Ectodermal cell (in vitro differentiated cells): Measurements from ENCODE around the gene KMT2E.

ENCODE experiments used
- H3K27ac ChIP-seq: 2 replicates; pipeline ENCODE4 v1.7.0; 2013; ENCODE audit warnings: mild to moderate bottlenecking, low read depth, low read length; ENCODE audit not compliant: insufficient read depth, poor library complexity, severe bottlenecking
- H3K27me3 ChIP-seq: 2 replicates; pipeline ENCODE4 v1.7.0; 2013; ENCODE audit warnings: mild to moderate bottlenecking, low read length; ENCODE audit not compliant: insufficient read depth, control insufficient read depth, poor library complexity, severe bottlenecking
- H3K36me3 ChIP-seq: one replicate; pipeline ENCODE4 v1.7.0; 2013; ENCODE audit warnings: low read length; ENCODE audit not compliant: control insufficient read depth, insufficient read depth
- H3K4me1 ChIP-seq: one replicate; pipeline ENCODE4 v1.7.0; 2013; ENCODE audit warnings: low read length; ENCODE audit not compliant: control insufficient read depth, insufficient read depth
- H3K4me3 ChIP-seq: 2 replicates; pipeline ENCODE4 v1.7.0; 2013; ENCODE audit warnings: low read depth, low read length, control low read depth; ENCODE audit not compliant: insufficient read depth
- H3K9me3 ChIP-seq: 2 replicates; pipeline ENCODE4 v1.7.0; 2013; ENCODE audit warnings: mild to moderate bottlenecking, low read length, moderate library complexity; ENCODE audit not compliant: control insufficient read depth
- WGBS, 2 experiments: methylation state at CpG; one replicate each; pipeline ENCODE4 v1.1.7; 2013; ENCODE audit warnings: missing lambda C conversion rate in 2 of 2; 5-methylcytosine and 5-hydroxymethylcytosine counted together

Gene KMT2E

DNA sequence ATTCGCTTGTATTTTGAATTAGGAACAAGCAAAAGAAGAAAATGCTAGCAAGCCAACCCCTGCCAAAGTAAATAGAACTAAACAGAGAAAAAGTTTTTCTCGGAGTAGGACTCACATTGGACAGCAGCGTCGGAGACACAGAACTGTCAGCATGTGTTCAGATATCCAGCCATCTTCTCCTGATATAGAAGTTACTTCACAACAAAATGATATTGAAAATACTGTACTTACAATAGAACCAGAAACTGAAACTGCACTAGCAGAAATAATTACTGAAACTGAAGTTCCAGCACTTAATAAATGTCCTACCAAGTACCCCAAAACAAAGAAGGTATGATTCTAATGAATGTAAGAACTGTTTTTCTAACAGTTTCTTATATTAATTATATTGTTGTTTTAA lies 87.9 kb downstream of the KMT2E start:
- H3K4me3 ChIP-seq: no peak overlapping the region
- WGBS, 2 experiments: 96 to 98% methylated on average over 3 to 4 of the region's 4 CpGs
- H3K9me3 ChIP-seq: no peaks in the 10 kb centered on the region
- H3K4me1 ChIP-seq: no peaks in the 10 kb centered on the region
- no peak overlapping the region for H3K27ac ChIP-seq
- peaks cover 32% of the 10 kb centered on the region for H3K36me3 ChIP-seq
- H3K27me3 ChIP-seq: no peaks in the 10 kb centered on the region

DNA sequence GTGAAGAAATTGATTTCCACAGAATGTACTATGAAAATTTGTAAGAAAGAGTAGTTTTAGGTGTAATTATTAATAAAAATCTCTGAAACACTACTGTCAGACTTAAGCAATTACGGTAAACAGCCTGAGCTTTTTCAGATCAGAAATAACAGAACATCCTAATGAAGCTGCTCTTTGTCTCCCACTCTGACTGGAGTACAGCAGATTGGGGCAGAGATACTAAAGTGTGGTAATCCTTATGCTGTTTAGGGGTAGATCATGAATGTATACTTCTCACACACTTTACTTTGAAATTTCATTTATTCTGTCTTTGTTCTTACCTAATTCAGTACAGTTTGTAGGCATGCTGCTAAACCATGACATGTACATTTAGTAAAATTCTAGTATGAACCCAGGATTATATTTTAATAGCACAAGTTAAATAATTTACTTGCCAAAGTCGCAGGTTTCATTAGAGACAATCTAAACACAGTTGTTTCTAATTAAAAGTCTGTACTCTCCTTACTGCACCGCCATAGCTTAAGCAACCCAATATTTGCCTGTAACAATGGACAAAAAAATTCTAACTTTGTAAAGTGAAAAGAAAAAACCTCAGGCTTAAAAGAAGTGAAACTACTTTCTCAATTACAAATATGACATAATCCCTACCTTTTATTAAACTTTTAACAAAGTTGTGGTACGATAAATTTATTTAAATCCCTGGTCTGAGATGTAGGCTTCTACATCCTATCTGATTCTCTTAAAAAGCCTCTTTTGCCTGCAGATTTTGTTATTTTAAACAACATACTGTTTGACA lies 88.8 kb downstream of the KMT2E start:
- Histone ChIP-seq H3K4me3 (no peak overlapping the region), H3K27me3 (no peaks in the 10 kb centered on the region), H3K36me3 (peaks cover 37% of the 10 kb centered on the region), H3K4me1 (no peaks in the 10 kb centered on the region), H3K27ac (no peak overlapping the region), H3K9me3 (no peaks in the 10 kb centered on the region)
- 95 to 100% methylated on average over 3 to 4 of the region's 4 CpGs for WGBS, 2 experiments

- Histone ChIP-seq H3K4me3 (no peak overlapping the region), H3K36me3 (peaks cover 59% of the 10 kb centered on the region), H3K27me3 (no peaks in the 10 kb centered on the region), H3K9me3 (no peaks in the 10 kb centered on the region), H3K4me1 (no peaks in the 10 kb centered on the region), H3K27ac (no peak overlapping the region)
- 90 to 96% methylated on average over 2 of the region's 2 CpGs for WGBS, 2 experiments
These were observed 91.6 kb downstream of the KMT2E start for GRCh38 chr7:105105579-105105978.

- 84 to 96% methylated on average over 4 to 6 of the region's 6 CpGs for WGBS, 2 experiments
- no peak overlapping the region for H3K27ac ChIP-seq
- no peaks in the 10 kb centered on the region for H3K9me3 ChIP-seq
- peaks cover 65% of the 10 kb centered on the region for H3K36me3 ChIP-seq
- H3K27me3 ChIP-seq: no peaks in the 10 kb centered on the region
- no peaks in the 10 kb centered on the region for H3K4me1 ChIP-seq
- H3K4me3 ChIP-seq: no peak overlapping the region
These were observed 92.5 kb downstream of the KMT2E start for GRCh38 chr7:105106473-105106872.

- Histone ChIP-seq H3K4me3 (no peak overlapping the region), H3K9me3 (no peaks in the 10 kb centered on the region), H3K4me1 (no peaks in the 10 kb centered on the region), H3K36me3 (peaks cover 68% of the 10 kb centered on the region), H3K27ac (no peak overlapping the region), H3K27me3 (no peaks in the 10 kb centered on the region)
- WGBS, 2 experiments: 95% methylated on average over 9 of the region's 9 CpGs
These were observed 93.5 kb downstream of the KMT2E start for GRCh38 chr7:105107458-105107857.

- no peak overlapping the region for H3K4me3 ChIP-seq
- no peaks in the 10 kb centered on the region for H3K9me3 ChIP-seq
- 93 to 96% methylated on average over 11 of the region's 11 CpGs for WGBS, 2 experiments
- no peak overlapping the region for H3K27ac ChIP-seq
- no peaks in the 10 kb centered on the region for H3K27me3 ChIP-seq
- peaks cover 57% of the 10 kb centered on the region for H3K36me3 ChIP-seq
- H3K4me1 ChIP-seq: peaks cover 1% of the 10 kb centered on the region
These were observed 98.7 kb downstream of the KMT2E start for GRCh38 chr7:105112440-105113418.

GRCh38 chr7:105118612-105119600 lies 104.9 kb downstream of the KMT2E start:
- Histone ChIP-seq H3K4me1 (peaks cover 12% of the 10 kb centered on the region), H3K27me3 (no peaks in the 10 kb centered on the region), H3K36me3 (peaks cover 12% of the 10 kb centered on the region), H3K27ac (no peak overlapping the region), H3K9me3 (no peaks in the 10 kb centered on the region), H3K4me3 (no peak overlapping the region)
- WGBS, 2 experiments: 71 to 76% methylated on average over 8 to 9 of the region's 9 CpGs

- Histone ChIP-seq H3K4me3 (no peak overlapping the region), H3K9me3 (no peaks in the 10 kb centered on the region), H3K4me1 (peaks cover 11% of the 10 kb centered on the region), H3K27ac (no peak overlapping the region), H3K36me3 (peaks cover 3% of the 10 kb centered on the region), H3K27me3 (no peaks in the 10 kb centered on the region)
- 89 to 95% methylated on average over 8 of the region's 8 CpGs for WGBS, 2 experiments
These were observed 108.6 kb downstream of the KMT2E start for GRCh38 chr7:105122619-105123018.

DNA sequence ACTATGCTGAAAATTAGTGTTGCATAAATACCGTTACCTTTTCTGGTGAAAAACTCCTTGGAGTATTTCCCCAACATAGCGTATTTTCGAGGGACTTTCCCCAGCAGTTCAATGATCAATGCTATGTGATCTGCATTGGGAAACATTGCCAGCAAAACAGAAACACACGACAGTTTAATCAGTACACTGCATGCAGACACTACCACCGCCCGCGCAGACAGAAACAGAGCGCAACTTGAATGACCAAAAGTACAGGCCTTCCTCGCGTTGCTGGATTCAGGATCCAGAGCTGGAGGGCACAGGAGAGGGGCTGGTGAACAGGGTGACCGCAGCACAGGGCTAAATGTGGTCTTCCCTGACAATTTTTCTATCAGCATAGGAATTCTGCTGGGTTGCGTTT lies 111.7 kb downstream of the KMT2E start:
- Histone ChIP-seq H3K27ac (no peak overlapping the region), H3K4me3 (no peak overlapping the region), H3K4me1 (no peaks in the 10 kb centered on the region), H3K36me3 (peaks cover 3% of the 10 kb centered on the region), H3K27me3 (no peaks in the 10 kb centered on the region), H3K9me3 (no peaks in the 10 kb centered on the region)
- WGBS, 2 experiments: 96% methylated on average over 12 of the region's 12 CpGs
